ENCODE measurements around the gene PSTK. TPM values are rescaled to one million over a fixed set of nuclear protein-coding genes. Genes with fewer than 3 reads are reported as not detected.

PSTK gene
- total RNA-seq, 2 experiments from 2014 or later, result 4.3 to 4.8 TPM

DNA sequence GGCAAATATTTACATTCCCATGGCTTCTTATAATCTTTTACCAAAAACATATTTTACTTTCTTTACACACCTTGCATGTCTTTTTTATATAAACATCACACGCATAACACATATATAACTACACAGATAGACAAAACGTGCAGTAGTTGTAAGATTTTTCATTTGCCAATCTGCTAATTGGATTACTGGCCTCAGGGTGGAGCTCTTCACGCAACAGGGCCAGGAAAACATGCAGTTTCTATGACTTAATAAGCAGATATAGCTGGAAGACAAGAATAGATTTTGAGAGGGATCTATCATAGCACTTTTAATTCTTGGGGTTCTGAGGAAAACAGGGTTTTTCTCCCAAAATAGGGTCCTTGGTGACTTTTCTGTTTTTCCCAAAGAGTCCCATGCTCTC, 41.3 kb downstream of the PSTK start:
- ChIA-PET CTCF (interaction anchor here (0.6 to 2.0 kb wide), 10 partner anchors 9 to 70 kb away, joined by 3 to 12 read pairs (median 3); no protein-coding TSS in a partner anchor), POLR2A (interaction anchor here (1.2 to 2.0 kb wide), 2 partner anchors 11 to 41 kb away, joined by 4 to 7 read pairs; no protein-coding TSS in a partner anchor)
- TF ChIP-seq, protein P1, sequence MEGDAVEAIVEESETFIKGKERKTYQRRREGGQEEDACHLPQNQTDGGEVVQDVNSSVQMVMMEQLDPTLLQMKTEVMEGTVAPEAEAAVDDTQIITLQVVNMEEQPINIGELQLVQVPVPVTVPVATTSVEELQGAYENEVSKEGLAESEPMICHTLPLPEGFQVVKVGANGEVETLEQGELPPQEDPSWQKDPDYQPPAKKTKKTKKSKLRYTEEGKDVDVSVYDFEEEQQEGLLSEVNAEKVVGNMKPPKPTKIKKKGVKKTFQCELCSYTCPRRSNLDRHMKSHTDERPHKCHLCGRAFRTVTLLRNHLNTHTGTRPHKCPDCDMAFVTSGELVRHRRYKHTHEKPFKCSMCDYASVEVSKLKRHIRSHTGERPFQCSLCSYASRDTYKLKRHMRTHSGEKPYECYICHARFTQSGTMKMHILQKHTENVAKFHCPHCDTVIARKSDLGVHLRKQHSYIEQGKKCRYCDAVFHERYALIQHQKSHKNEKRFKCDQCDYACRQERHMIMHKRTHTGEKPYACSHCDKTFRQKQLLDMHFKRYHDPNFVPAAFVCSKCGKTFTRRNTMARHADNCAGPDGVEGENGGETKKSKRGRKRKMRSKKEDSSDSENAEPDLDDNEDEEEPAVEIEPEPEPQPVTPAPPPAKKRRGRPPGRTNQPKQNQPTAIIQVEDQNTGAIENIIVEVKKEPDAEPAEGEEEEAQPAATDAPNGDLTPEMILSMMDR (IDR thresholded peaks at IDR 0.05), result no peak
- no peaks in the 10 kb centered on the region for H3K4me1 Mint-ChIP-seq (ENCODE audit: low read depth)
- no peak overlapping the region for H3K27ac Mint-ChIP-seq
- H3K27me3 Mint-ChIP-seq, result no peaks in the 10 kb centered on the region
- DNase-seq (no peak), ATAC-seq (no peak)
- H3K9me3 Mint-ChIP-seq, result no peaks in the 10 kb centered on the region
- no peaks in the 10 kb centered on the region for H3K36me3 Mint-ChIP-seq (ENCODE audit: low read depth)
- no peak overlapping the region for H3K4me3 Mint-ChIP-seq
- intact Hi-C loops (cut with micrococcal nuclease), result no loop called here

DNA sequence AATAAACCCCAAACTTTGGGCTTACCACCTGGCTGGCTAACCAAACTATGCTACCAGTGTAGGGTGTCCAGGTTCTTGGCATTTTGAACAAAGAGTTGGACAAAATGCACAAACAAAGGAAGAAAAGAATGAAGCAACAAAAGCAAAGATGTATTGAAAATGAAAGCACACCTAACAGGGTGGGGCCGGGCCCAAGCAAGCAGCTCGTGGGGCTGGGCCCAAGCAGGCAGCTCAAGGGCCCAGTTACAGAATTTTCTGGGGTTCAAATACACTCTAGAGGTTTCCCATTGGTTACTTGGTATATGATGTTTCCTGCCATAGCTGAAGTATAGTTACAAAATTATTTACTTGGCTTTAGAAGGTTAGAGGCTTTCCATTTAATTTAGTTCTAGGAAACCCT, 44.3 kb downstream of the PSTK start:
- H3K27me3 Mint-ChIP-seq, result no peaks in the 10 kb centered on the region
- no peak for DNase-seq
- ChIA-PET POLR2A (interaction anchor here (0.7 kb wide), 1 partner anchor 71 kb away, joined by 4 read pairs; no protein-coding TSS in a partner anchor), CTCF (no interaction called here)
- no peaks in the 10 kb centered on the region for H3K36me3 Mint-ChIP-seq (ENCODE audit: low read depth)
- no peak overlapping the region for H3K27ac Mint-ChIP-seq
- TF ChIP-seq, protein P1 (IDR thresholded peaks at IDR 0.05), result no peak
- no peak for ATAC-seq
- intact Hi-C loops (cut with micrococcal nuclease), result no loop called here
- H3K9me3 Mint-ChIP-seq, result no peaks in the 10 kb centered on the region
- H3K4me3 Mint-ChIP-seq, result no peak overlapping the region
- no peaks in the 10 kb centered on the region for H3K4me1 Mint-ChIP-seq (ENCODE audit: low read depth)

- no peaks in the 10 kb centered on the region for H3K4me1 Mint-ChIP-seq (ENCODE audit: low read depth)
- H3K36me3 Mint-ChIP-seq (ENCODE audit: low read depth), result no peaks in the 10 kb centered on the region
- ChIA-PET CTCF (no interaction called here), POLR2A (no interaction called here)
- TF ChIP-seq, protein P1 (IDR thresholded peaks at IDR 0.05), result no peak
- no peaks in the 10 kb centered on the region for H3K27me3 Mint-ChIP-seq
- H3K9me3 Mint-ChIP-seq, result no peaks in the 10 kb centered on the region
- H3K4me3 Mint-ChIP-seq, result no peak overlapping the region
- ATAC-seq (no peak), DNase-seq (no peak)
- H3K27ac Mint-ChIP-seq, result no peak overlapping the region
- intact Hi-C loops (cut with micrococcal nuclease), result no loop called here
Observed at GRCh38 chr10:123026302-123026701, 46.1 kb downstream of the PSTK start.

GRCh38 chr10:123027861-123028260, 47.7 kb downstream of the PSTK start:
- ChIA-PET CTCF (interaction anchor here (1.5 kb wide), 1 partner anchor 15 kb away, joined by 6 read pairs; no protein-coding TSS in a partner anchor), POLR2A (interaction anchor here (1.4 kb wide), 1 partner anchor 13 kb away, joined by 3 read pairs; no protein-coding TSS in a partner anchor)
- Mint-ChIP-seq H3K9me3 (no peaks in the 10 kb centered on the region), H3K36me3 (ENCODE audit: low read depth) (no peaks in the 10 kb centered on the region), H3K27ac (no peak overlapping the region), H3K4me3 (no peak overlapping the region), H3K4me1 (ENCODE audit: low read depth) (no peaks in the 10 kb centered on the region), H3K27me3 (no peaks in the 10 kb centered on the region)
- no peak for DNase-seq
- intact Hi-C loops (cut with micrococcal nuclease), result no loop called here
- ATAC-seq, result no peak
- TF ChIP-seq, protein P1 (IDR thresholded peaks at IDR 0.05), result no peak

DNA sequence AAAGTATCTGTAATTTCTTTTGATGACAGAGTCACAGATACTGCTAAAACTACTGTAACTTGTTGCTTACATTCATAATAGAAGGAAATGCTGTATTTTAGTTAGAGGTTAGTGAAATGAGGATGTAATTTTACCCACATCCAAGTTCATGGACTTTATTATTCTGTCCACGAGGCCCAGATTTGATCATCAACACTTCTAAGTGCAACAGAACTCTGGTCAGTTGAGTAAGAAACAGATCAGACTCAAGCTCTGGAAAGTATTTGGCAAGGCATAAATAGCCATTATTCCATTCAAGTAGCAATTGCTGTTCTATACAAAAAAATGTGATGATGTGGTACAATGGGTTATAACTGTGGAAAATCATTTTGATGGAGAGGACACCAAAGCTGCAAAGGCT, 50.9 kb downstream of the PSTK start:
- Mint-ChIP-seq H3K27ac (no peak overlapping the region), H3K9me3 (no peaks in the 10 kb centered on the region), H3K36me3 (ENCODE audit: low read depth) (peaks cover 2% of the 10 kb centered on the region), H3K4me3 (no peak overlapping the region), H3K4me1 (ENCODE audit: low read depth) (no peaks in the 10 kb centered on the region), H3K27me3 (no peaks in the 10 kb centered on the region)
- intact Hi-C loops (cut with micrococcal nuclease), result no loop called here
- POLR2A ChIA-PET, result no interaction called here
- TF ChIP-seq, protein P1 (IDR thresholded peaks at IDR 0.05), result no peak
- DNase-seq, result no peak
- CTCF ChIA-PET, result interaction anchor here (0.9 to 1.4 kb wide), 2 partner anchors 10 to 12 kb away, joined by 3 read pairs; no protein-coding TSS in a partner anchor
- ATAC-seq, result no peak
